Muscle layer of duodenum (tissue), 2 donors: Measurements from ENCODE around the gene TMC4.
"Not testable (repeated sequence)": the region's sequence is repeated elsewhere in the genome, so short reads cannot be mapped to it uniquely, and the experiment has no call there.

Experiments
- H3K27ac ChIP-seq: one replicate; pipeline ENCODE4 v1.7.0; 2013; ENCODE audit warnings: mild to moderate bottlenecking, low read length
- H3K27me3 ChIP-seq: one replicate; pipeline ENCODE4 v1.7.0; 2013; ENCODE audit warnings: low read depth, mild to moderate bottlenecking, control low read depth, low read length
- H3K36me3 ChIP-seq, 2 donors: one replicate each; pipeline ENCODE4 v1.7.0; 2013; ENCODE audit warnings: low read length in 2 of 2, control low read depth in 1 of 2, mild to moderate bottlenecking in 1 of 2; ENCODE audit not compliant: insufficient read depth in 2 of 2, control insufficient read depth in 1 of 2
- H3K4me1 ChIP-seq, 2 donors: one replicate each; pipeline ENCODE4 v1.7.0; 2013; ENCODE audit warnings: low read length in 2 of 2, mild to moderate bottlenecking in 2 of 2, control low read depth in 1 of 2, moderate library complexity in 1 of 2; ENCODE audit not compliant: insufficient read depth in 2 of 2, control insufficient read depth in 1 of 2
- H3K4me3 ChIP-seq, 2 donors: one replicate each; pipeline ENCODE4 v1.7.0; 2013; ENCODE audit warnings: low read length in 2 of 2, low read depth in 1 of 2, mild to moderate bottlenecking in 1 of 2
- H3K9me3 ChIP-seq, 2 donors: one replicate each; pipeline ENCODE4 v1.7.0; 2013; ENCODE audit warnings: low read length in 2 of 2, control low read depth in 1 of 2, mild to moderate bottlenecking in 1 of 2; ENCODE audit not compliant: control insufficient read depth in 1 of 2
- donor health status: healthy.

The TMC4 gene

GRCh38 chr19:54209811-54210494 lies 37.0 kb upstream of the TMC4 start:
- Histone ChIP-seq H3K36me3 (peaks cover 29 to 34% of the 10 kb centered on the region in 2 donors), H3K27ac (peak overlapping the region; percentile 73), H3K4me1 (peaks cover 17 to 37% of the 10 kb centered on the region in 2 donors), H3K9me3 (no peaks in the 10 kb centered on the region), H3K27me3 (no peaks in the 10 kb centered on the region), H3K4me3 (peak overlapping the region; percentile 8 to 12)

DNA sequence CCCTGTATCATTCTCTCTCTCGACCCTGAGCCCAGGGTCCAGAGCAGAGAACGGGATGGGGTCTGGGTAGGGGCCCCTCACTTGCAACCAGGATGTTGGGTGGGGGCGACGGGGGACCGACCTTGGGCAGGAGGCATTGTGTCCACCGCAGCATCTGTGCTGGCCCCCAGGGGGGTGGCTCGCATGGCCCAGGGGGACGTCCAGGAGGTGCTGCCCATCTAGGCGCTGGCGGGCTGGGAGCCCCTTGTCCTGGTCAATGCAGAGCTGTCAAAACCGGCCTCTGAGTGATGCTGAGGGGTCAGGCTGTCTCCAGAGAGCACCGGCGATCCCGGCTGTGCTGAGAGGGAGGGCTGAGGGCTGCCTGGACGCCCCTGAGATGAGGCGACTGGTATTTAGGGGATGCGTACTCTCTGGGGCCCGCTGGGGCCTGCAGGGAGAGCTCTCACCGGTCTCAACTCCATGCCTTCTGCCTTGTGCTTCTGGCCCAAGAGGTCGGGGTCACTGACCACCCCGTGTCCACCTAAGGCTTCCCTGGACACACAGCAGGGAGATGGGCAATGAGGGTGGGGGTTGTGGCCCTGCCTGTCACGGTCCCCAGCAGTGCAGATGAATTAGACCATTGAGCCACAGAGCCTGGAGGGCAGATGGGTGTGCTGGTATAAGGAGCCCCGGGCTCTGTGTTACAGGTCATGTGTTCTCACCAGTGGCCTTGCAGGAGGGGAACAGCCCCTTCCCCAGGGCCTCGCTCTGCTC lies 36.3 kb upstream of the TMC4 start:
- no peaks in the 10 kb centered on the region for H3K9me3 ChIP-seq
- H3K27me3 ChIP-seq = no peaks in the 10 kb centered on the region
- peaks cover 17 to 43% of the 10 kb centered on the region in 2 donors for H3K4me1 ChIP-seq
- peaks cover 36 to 41% of the 10 kb centered on the region in 2 donors for H3K36me3 ChIP-seq
- H3K4me3 ChIP-seq = peak overlapping the region in 1 of 2 donors; percentile 12
- peak overlapping the region; percentile 73 for H3K27ac ChIP-seq

GRCh38 chr19:54208784-54209057 lies 35.8 kb upstream of the TMC4 start:
- Histone ChIP-seq H3K4me3 (peak overlapping the region in 1 of 2 donors; percentile 3), H3K27me3 (no peaks in the 10 kb centered on the region), H3K27ac (peak overlapping the region; percentile 73), H3K9me3 (no peaks in the 10 kb centered on the region), H3K36me3 (peaks cover 40 to 46% of the 10 kb centered on the region in 2 donors), H3K4me1 (peaks cover 17 to 47% of the 10 kb centered on the region in 2 donors)

- Histone ChIP-seq H3K4me1 (peaks cover 18 to 52% of the 10 kb centered on the region in 2 donors), H3K9me3 (no peaks in the 10 kb centered on the region), H3K27me3 (no peaks in the 10 kb centered on the region), H3K27ac (peak overlapping the region; percentile 80), H3K36me3 (peaks cover 42 to 51% of the 10 kb centered on the region in 2 donors), H3K4me3 (peak overlapping the region in 1 of 2 donors; percentile 5)
These were observed 35.2 kb upstream of the TMC4 start for GRCh38 chr19:54207983-54208783.

DNA sequence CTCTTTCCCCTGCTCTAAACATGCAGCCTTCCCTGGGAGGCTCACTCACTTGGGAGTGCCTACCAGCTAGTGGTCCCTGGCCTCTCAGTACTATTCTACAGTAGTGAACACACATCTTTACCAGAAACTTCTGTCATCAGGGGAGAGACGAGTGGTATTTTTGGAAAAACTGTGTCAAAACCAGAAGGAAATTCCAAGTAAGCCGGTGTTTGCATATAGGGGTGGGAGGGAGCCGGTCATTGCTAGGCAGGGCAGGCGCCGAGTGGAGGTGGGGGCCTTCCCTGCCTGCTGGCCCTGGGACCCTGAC lies 34.7 kb upstream of the TMC4 start:
- Histone ChIP-seq H3K27me3 (no peaks in the 10 kb centered on the region), H3K9me3 (no peaks in the 10 kb centered on the region), H3K4me3 (peak overlapping the region in 1 of 2 donors; percentile 5), H3K27ac (peak overlapping the region; percentile 80), H3K36me3 (peaks cover 48 to 57% of the 10 kb centered on the region in 2 donors), H3K4me1 (peaks cover 24 to 58% of the 10 kb centered on the region in 2 donors)

- Histone ChIP-seq H3K4me3 (peak overlapping the region in 1 of 2 donors; percentile 28), H3K4me1 (peaks cover 28 to 62% of the 10 kb centered on the region in 2 donors), H3K36me3 (peaks cover 52 to 61% of the 10 kb centered on the region in 2 donors), H3K27ac (peak overlapping the region; percentile 80)
- not testable (repeated sequence) for H3K27me3 ChIP-seq, H3K9me3 ChIP-seq
These were observed 34.2 kb upstream of the TMC4 start for GRCh38 chr19:54207193-54207592.

GRCh38 chr19:54206831-54207177 lies 33.8 kb upstream of the TMC4 start:
- Histone ChIP-seq H3K36me3 (peaks cover 55 to 64% of the 10 kb centered on the region in 2 donors), H3K9me3 (no peaks in the 10 kb centered on the region), H3K27ac (peak overlapping the region; percentile 59), H3K4me3 (peak overlapping the region in 1 of 2 donors; percentile 28), H3K27me3 (no peaks in the 10 kb centered on the region), H3K4me1 (peaks cover 32 to 66% of the 10 kb centered on the region in 2 donors)

- no peaks in the 10 kb centered on the region for H3K9me3 ChIP-seq
- H3K36me3 ChIP-seq = peaks cover 61 to 64% of the 10 kb centered on the region in 2 donors
- H3K27ac ChIP-seq = peak overlapping the region; percentile 59
- peak overlapping the region in 1 of 2 donors; percentile 28 for H3K4me3 ChIP-seq
- H3K27me3 ChIP-seq = no peaks in the 10 kb centered on the region
- peaks cover 35 to 72% of the 10 kb centered on the region in 2 donors for H3K4me1 ChIP-seq
These were observed 33.3 kb upstream of the TMC4 start for GRCh38 chr19:54206030-54206830.

DNA sequence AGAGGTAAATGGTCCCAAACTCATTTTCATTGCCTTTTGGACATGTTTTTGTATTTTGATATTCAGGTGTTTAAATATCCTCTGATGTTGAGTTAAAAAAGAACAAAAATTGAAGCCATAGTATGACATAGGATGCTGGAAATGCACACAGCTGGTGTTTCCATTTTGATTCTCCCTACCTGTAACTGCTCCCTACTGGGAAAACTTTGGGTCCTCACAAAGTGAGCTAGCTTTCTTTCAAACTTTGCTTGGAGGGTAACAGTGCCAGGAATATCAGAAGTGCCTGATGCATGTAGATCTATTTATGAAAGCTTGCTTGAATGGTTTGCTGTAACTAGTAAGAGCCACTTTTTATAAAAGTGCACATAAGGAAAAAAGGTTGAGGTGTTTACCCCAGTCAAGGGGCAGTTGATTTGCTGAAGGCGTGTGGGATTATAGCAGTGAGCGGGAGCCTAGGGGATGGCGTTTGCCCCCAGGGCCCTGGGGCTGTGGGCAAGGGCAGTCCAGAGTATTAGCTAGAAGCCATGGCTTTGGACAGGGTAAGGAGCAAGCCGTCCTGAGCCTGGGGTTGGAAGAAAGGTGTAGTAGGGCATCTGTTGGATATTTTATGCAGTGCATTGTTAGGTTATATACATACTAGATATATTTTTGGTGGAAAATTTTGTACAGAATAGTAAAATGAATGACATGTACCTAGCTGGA lies 32.0 kb upstream of the TMC4 start:
- no peaks in the 10 kb centered on the region for H3K27me3 ChIP-seq
- peaks cover 61 to 70% of the 10 kb centered on the region in 2 donors for H3K36me3 ChIP-seq
- no peak overlapping the region for H3K4me3 ChIP-seq
- H3K4me1 ChIP-seq = peaks cover 31 to 70% of the 10 kb centered on the region in 2 donors
- no peak overlapping the region for H3K27ac ChIP-seq
- H3K9me3 ChIP-seq = no peaks in the 10 kb centered on the region

GRCh38 chr19:54203151-54203611 lies 30.2 kb upstream of the TMC4 start:
- Histone ChIP-seq H3K36me3 (peaks cover 60 to 66% of the 10 kb centered on the region in 2 donors), H3K4me1 (peaks cover 18 to 55% of the 10 kb centered on the region in 2 donors), H3K27me3 (no peaks in the 10 kb centered on the region), H3K9me3 (no peaks in the 10 kb centered on the region), H3K4me3 (peak overlapping the region; percentile 83 to 92), H3K27ac (no peak overlapping the region)
